HG03457 (cell line): ENCODE data around the gene RNF215.

Experiments
- ATAC-seq: cut with Tn5 transposase; IDR thresholded peaks from one replicate; pipeline ENCODE4 v1.9.1; 2021; ENCODE audit warnings: moderate number of reproducible peaks; ENCODE audit not compliant: unreplicated experiment

The RNF215 gene

GRCh38 chr22:30334646-30335045 lies 52.6 kb downstream of the RNF215 start:
- no peak for ATAC-seq

GRCh38 chr22:30333707-30334087 lies 53.5 kb downstream of the RNF215 start:
- no peak for ATAC-seq

- no peak for ATAC-seq
Observed at GRCh38 chr22:30332994-30333706, 54.1 kb downstream of the RNF215 start.

DNA sequence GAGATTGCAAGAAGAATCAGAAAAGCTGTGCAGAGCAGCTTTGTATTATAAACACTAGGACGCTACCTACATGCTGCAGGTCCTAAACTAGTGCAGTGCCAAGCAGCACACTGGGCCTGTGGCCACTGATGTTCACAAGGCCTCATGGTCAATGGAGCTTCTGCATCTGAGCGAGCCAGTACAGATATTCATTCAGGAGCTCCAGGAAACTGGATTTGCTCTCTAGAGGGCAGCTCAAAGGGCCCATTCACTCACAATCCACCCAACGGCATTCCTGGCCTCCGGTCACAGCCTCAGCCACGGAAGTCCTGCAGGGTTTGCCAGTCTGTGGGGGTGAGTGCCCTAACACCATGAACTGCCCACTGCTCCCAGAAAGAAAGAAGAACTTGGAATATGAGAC lies 54.7 kb downstream of the RNF215 start:
- ATAC-seq = no peak
